ENCODE data around the gene CLMN. TPM values are rescaled to one million over a fixed set of nuclear protein-coding genes. Genes with fewer than 3 reads are reported as not detected.

The CLMN gene
- total and polyA plus RNA-seq, 9 of the 15 experiments (the other 6 are each of a cell fraction or from before 2014, with no cell fraction given) = 0.01 to 0.18 (median 0.07) TPM; not detected in 4

DNA sequence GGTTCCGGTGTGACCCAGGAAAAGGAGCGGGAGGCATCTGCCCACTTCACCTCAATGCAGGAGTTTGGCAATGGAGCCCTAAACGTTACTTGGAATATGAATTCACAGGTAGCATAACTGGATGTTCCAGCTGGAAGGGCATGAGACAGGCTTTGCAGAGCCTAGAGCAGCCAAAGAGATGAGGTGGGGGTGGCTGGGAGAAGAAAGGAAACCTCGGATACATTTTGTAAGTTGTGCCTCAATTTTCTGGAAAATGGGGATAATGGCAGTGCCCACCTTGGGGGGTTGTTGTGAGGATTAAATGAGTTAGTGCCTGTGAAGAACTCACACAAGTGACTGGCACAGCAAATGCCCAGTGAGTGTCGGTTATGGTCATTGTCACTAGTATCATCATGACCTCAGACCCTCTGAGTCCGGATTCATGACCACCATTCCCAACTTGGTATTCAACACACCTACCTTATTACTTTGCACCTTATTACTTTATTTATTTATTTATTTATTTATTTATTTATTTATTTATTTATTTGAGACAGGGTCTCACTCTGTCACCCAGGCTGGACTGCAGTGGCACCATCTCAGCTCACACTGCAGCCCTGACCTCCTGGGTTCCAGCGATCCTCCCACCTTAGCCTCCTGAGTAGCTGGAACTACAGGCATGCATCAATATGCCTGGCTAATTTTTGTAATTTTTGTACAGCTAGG, 56.0 kb downstream of the CLMN start:
- intact Hi-C loops (cut with micrococcal nuclease) = no loop called here

DNA sequence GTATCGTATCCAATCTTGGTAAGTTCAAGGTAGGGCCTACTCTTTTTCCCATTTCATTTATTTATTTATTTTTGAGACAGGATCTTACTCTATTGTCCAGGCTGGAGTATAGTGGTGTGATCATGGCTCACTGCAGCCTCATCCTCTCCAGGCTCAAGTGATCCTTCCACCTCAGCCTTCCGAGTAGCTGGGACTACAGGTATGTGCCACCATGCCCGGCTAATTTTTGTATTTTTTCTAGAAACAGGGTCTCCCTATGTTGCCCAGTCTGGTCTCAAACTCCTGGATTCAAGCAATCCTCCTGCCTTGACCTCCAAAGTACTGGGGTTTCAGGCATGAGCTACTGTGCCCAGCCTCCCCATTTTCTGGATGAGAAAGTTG, 57.2 kb downstream of the CLMN start:
- no peaks in the 10 kb centered on the region for H3K9me3 ChIP-seq (replicated peaks; ENCODE audit: control insufficient read depth, insufficient read depth, low read depth, low read length)
- no peak overlapping the region for H3K4me3 ChIP-seq
- POLR2A ChIA-PET = no interaction called here
- 0% methylated on average over 3 of the region's 3 CpGs for WGBS (ENCODE audit: insufficient coverage, low coverage, missing lambda C conversion rate)
- no peaks in the 10 kb centered on the region for H3K4me1 ChIP-seq (replicated peaks in 1 of 2; ENCODE audit: control insufficient read depth in 2 of 2, insufficient read depth in 2 of 2, low read length in 2 of 2)
- H4K20me1 ChIP-seq (replicated peaks; ENCODE audit: control insufficient read depth, insufficient read depth, low read length) = no peaks in the 10 kb centered on the region
- BruUV-seq (replicated peaks) = no TSS peak
- peaks cover 0 to 18% of the 10 kb centered on the region in 2 experiments; a peak in 2 of 5 replicates for H3K27me3 ChIP-seq (ENCODE audit: control insufficient read depth in 2 of 2, insufficient read depth in 2 of 2, low read length in 2 of 2)
- H3K36me3 ChIP-seq (ENCODE audit: control insufficient read depth, insufficient read depth, low read length) = no peaks in the 10 kb centered on the region
- H3K27ac ChIP-seq (ENCODE audit: extremely low read depth, low read depth, low read length) = no peak overlapping the region
- no peak for ATAC-seq
- intact Hi-C loops (cut with micrococcal nuclease) (no loop called here), in situ Hi-C loops (cut with MboI) (no loop called here)
- H3K9me1 ChIP-seq (ENCODE audit: control insufficient read depth, insufficient read depth, low read length) = no peaks in the 10 kb centered on the region
- CTCF ChIA-PET (ENCODE audit: low intra/inter-chr PET ratio) = no interaction called here
- H3K79me2 ChIP-seq (ENCODE audit: control insufficient read depth, insufficient read depth, low read length) = no peaks in the 10 kb centered on the region
- no peak overlapping the region for H2AFZ ChIP-seq (ENCODE audit: low read depth, low read length)
- DNase-seq (ENCODE audit: extremely low read depth in 1 of 4, low spot score in 3 of 4) = no peak
- no peak overlapping the region for H3K4me2 ChIP-seq (ENCODE audit: insufficient read depth, low read length)
- H3K9ac ChIP-seq (ENCODE audit: insufficient read depth in 1 of 2, low read depth in 2 of 2, low read length in 2 of 2) = no peak overlapping the region
- no peak for FAIRE-seq
- TF ChIP-seq GABPA (tag; conservative IDR thresholded peaks at IDR 0.05; ENCODE audit: low read depth) (no peak), HDAC2 (IDR thresholded peaks at IDR 0.05) (no peak), MLX (CRISPR knock-in tag; conservative IDR thresholded peaks at IDR 0.05) (no peak), BHLHE40 (IDR thresholded peaks at IDR 0.05; ENCODE audit: low read length) (no peak), RAD51 (IDR thresholded peaks at IDR 0.05; ENCODE audit: borderline replicate concordance, low read depth) (no peak), ZNF280B (CRISPR knock-in tag; IDR thresholded peaks at IDR 0.05) (no peak), ZNF518B (CRISPR knock-in tag; IDR thresholded peaks at IDR 0.05) (no peak)

More for the DNA sequence above, 56.0 kb downstream of the CLMN start:
- ChIA-PET POLR2A (interaction anchor here (0.8 kb wide), 1 partner anchor 49 kb away, joined by 3 read pairs; no protein-coding TSS in a partner anchor), CTCF (ENCODE audit: low intra/inter-chr PET ratio) (no interaction called here)
- no peak overlapping the region for H3K4me2 ChIP-seq (ENCODE audit: insufficient read depth, low read length)
- ATAC-seq (no peak), FAIRE-seq (no peak), DNase-seq (ENCODE audit: extremely low read depth in 1 of 4, low spot score in 3 of 4) (no peak)
- H3K4me1 ChIP-seq (replicated peaks in 1 of 2; ENCODE audit: control insufficient read depth in 2 of 2, insufficient read depth in 2 of 2, low read length in 2 of 2) = no peaks in the 10 kb centered on the region
- no peaks in the 10 kb centered on the region for H4K20me1 ChIP-seq (replicated peaks; ENCODE audit: control insufficient read depth, insufficient read depth, low read length)
- 5% methylated on average over 5 of the region's 7 CpGs for WGBS (ENCODE audit: insufficient coverage, low coverage, missing lambda C conversion rate)
- no peak overlapping the region for H3K4me3 ChIP-seq
- no peak overlapping the region for H3K9ac ChIP-seq (ENCODE audit: insufficient read depth in 1 of 2, low read depth in 2 of 2, low read length in 2 of 2)
- H3K9me3 ChIP-seq (replicated peaks; ENCODE audit: control insufficient read depth, insufficient read depth, low read depth, low read length) = no peaks in the 10 kb centered on the region
- no peak overlapping the region for H2AFZ ChIP-seq (ENCODE audit: low read depth, low read length)
- BruUV-seq (replicated peaks) = no TSS peak
- H3K36me3 ChIP-seq (ENCODE audit: control insufficient read depth, insufficient read depth, low read length) = no peaks in the 10 kb centered on the region
- H3K27ac ChIP-seq (ENCODE audit: extremely low read depth, low read depth, low read length) = no peak overlapping the region
- TF ChIP-seq ZNF445 (CRISPR knock-in tag; IDR thresholded peaks at IDR 0.05; ENCODE audit: low read depth) (no peak), MEIS2 (IDR thresholded peaks at IDR 0.05; ENCODE audit: partially characterized antibody) (no peak), ZNF174 (CRISPR knock-in tag; IDR thresholded peaks at IDR 0.05) (no peak), RBM22 (IDR thresholded peaks at IDR 0.05; ENCODE audit: low read depth, low read length, poor library complexity, severe bottlenecking) (no peak), FOXJ2 (tag; IDR thresholded peaks at IDR 0.05) (no peak), ZNF124 (CRISPR knock-in tag; IDR thresholded peaks at IDR 0.05) (no peak), ZNF589 (CRISPR knock-in tag; IDR thresholded peaks at IDR 0.05; ENCODE audit: low read depth) (no peak)
- peaks cover 0 to 10% of the 10 kb centered on the region in 2 experiments; a peak in 1 of 5 replicates for H3K27me3 ChIP-seq (ENCODE audit: control insufficient read depth in 2 of 2, insufficient read depth in 2 of 2, low read length in 2 of 2)
- in situ Hi-C loops (cut with MboI) = no loop called here
- no peaks in the 10 kb centered on the region for H3K9me1 ChIP-seq (ENCODE audit: control insufficient read depth, insufficient read depth, low read length)
- H3K79me2 ChIP-seq (ENCODE audit: control insufficient read depth, insufficient read depth, low read length) = no peaks in the 10 kb centered on the region

Data from K562 (cell line).